ENCODE measurements around the gene AFAP1L1.

The AFAP1L1 gene

GRCh38 chr5:149376711-149377447 lies 105.2 kb downstream of the AFAP1L1 start:
- TF ChIP-seq CTCF (conservative IDR thresholded peaks at IDR 0.05; ENCODE audit: low read depth): no peak
- H3K27ac ChIP-seq: no peak overlapping the region
- ChIA-PET CTCF (interaction anchor here (0.6 to 1.7 kb wide), 2 partner anchors 9 to 175 kb away, joined by 5 to 8 read pairs; no protein-coding TSS in a partner anchor), POLR2A (ENCODE audit: low non-redundant PET) (no interaction called here)
- DNase-seq (ENCODE audit: low spot score): no peak

- no peak for DNase-seq (ENCODE audit: low spot score)
- peak overlapping the region; percentile 75 for H3K27ac ChIP-seq
- ChIA-PET CTCF (interaction anchor here (0.6 to 0.8 kb wide), 2 partner anchors 64 to 1264 kb away, joined by 5 read pairs; no protein-coding TSS in a partner anchor), POLR2A (ENCODE audit: low non-redundant PET) (no interaction called here)
- no peak for TF ChIP-seq CTCF (conservative IDR thresholded peaks at IDR 0.05; ENCODE audit: low read depth)
These were observed 106.7 kb downstream of the AFAP1L1 start for GRCh38 chr5:149378241-149378820.

- H3K27ac ChIP-seq: peak within 1 kb of the TSS; percentile 75
- DNase-seq (ENCODE audit: low spot score): no peak
- POLR2A ChIA-PET (ENCODE audit: low non-redundant PET): no interaction called here
- CTCF ChIA-PET: interaction anchor here (0.6 to 1.0 kb wide), 3 partner anchors 54 to 190 kb away, joined by 3 to 5 read pairs (median 4); no protein-coding TSS in a partner anchor
- TF ChIP-seq CTCF (conservative IDR thresholded peaks at IDR 0.05; ENCODE audit: low read depth): no peak
These were observed 107.6 kb downstream of the AFAP1L1 start, which contains the start of gene IL17B for GRCh38 chr5:149379177-149379761. Gene IL17B (minus strand): TSS chr5:149379292. CDS start chr5:149379225, 67 bp downstream.

- ChIA-PET CTCF (interaction anchor here (0.6 to 1.0 kb wide), 2 partner anchors 55 to 189 kb away, joined by 3 to 5 read pairs; no protein-coding TSS in a partner anchor), POLR2A (ENCODE audit: low non-redundant PET) (no interaction called here)
- H3K27ac ChIP-seq: peak overlapping the region; percentile 75
- no peak for TF ChIP-seq CTCF (conservative IDR thresholded peaks at IDR 0.05; ENCODE audit: low read depth)
- DNase-seq (ENCODE audit: low spot score): no peak
These were observed 108.2 kb downstream of the AFAP1L1 start for GRCh38 chr5:149379818-149380374.

GRCh38 chr5:149380466-149381121 lies 108.9 kb downstream of the AFAP1L1 start:
- CTCF ChIA-PET: interaction anchor here (0.6 to 2.4 kb wide), 15 partner anchors 8 to 185 kb away, joined by 3 to 26 read pairs (median 5); no protein-coding TSS in a partner anchor
- no peak for DNase-seq (ENCODE audit: low spot score)
- no peak for TF ChIP-seq CTCF (conservative IDR thresholded peaks at IDR 0.05; ENCODE audit: low read depth)
- H3K27ac ChIP-seq: 0 out of 2 replicates have a peak overlapping the region, but pooled peaks have one; percentile 42
- POLR2A ChIA-PET (ENCODE audit: low non-redundant PET): no interaction called here

All from RWPE1 (cell line).